Neural cell (in vitro differentiated cells): Measurements from ENCODE around the gene MAPK11. TPM values are rescaled to one million over a fixed set of nuclear protein-coding genes. Genes with fewer than 3 reads are reported as not detected.

ENCODE experiments used
- H2AFZ ChIP-seq: fragments of 200-600, 300-800 bp; sonication (generic), shearing (Covaris generic); 2 replicates; pipeline ENCODE4 v1.6.0; 2014; ENCODE audit warnings: low read depth, mild to moderate bottlenecking, antibody characterized with exemption, low read length, moderate library complexity
- H3F3A ChIP-seq: fragments of 200-600 bp; shearing (Covaris generic); 2 replicates; pipeline ENCODE4 v1.6.1; 2016; ENCODE audit warnings: mild to moderate bottlenecking, moderate library complexity, mixed read lengths, antibody characterized with exemption, low read length; ENCODE audit not compliant: insufficient read depth, poor library complexity, severe bottlenecking
- H3K27ac ChIP-seq: fragments of 200-600, 300-800 bp; sonication (generic), shearing (Covaris generic); 2 replicates; pipeline ENCODE4 v1.5.1; 2014; ENCODE audit warnings: mild to moderate bottlenecking, low read length, moderate library complexity
- H3K27me3 ChIP-seq: fragments of 300-800, 200-600 bp; sonication (generic), shearing (Covaris generic); 2 replicates; pipeline ENCODE4 v1.6.0; 2014; ENCODE audit warnings: mild to moderate bottlenecking, low read depth, low read length, moderate library complexity; ENCODE audit not compliant: insufficient read depth
- H3K36me3 ChIP-seq: fragments of 300-800, 200-600 bp; sonication (generic), shearing (Covaris generic); 2 replicates; pipeline ENCODE4 v1.5.1; 2014; ENCODE audit warnings: mild to moderate bottlenecking, antibody characterized with exemption, low read length, moderate library complexity; ENCODE audit not compliant: insufficient read depth
- H3K4me2 ChIP-seq: fragments of 300-800, 200-600 bp; sonication (generic), shearing (Covaris generic); 2 replicates; pipeline ENCODE4 v1.6.0; 2014; ENCODE audit warnings: mild to moderate bottlenecking, low read length
- H3K4me3 ChIP-seq: fragments of 300-800, 200-600 bp; sonication (generic), shearing (Covaris generic); 2 replicates; pipeline ENCODE4 v1.5.1; 2014; ENCODE audit warnings: mild to moderate bottlenecking, low read length, moderate library complexity
- H3K79me2 ChIP-seq: fragments of 200-600 bp; shearing (Covaris generic); replicated peaks from 2 replicates; pipeline ENCODE4 v1.6.0; 2014; ENCODE audit warnings: mild to moderate bottlenecking, low read length, moderate library complexity; ENCODE audit not compliant: insufficient read depth
- H3K9ac ChIP-seq: fragments of 300-800, 200-600 bp; sonication (generic), shearing (Covaris generic); 2 replicates; pipeline ENCODE4 v1.6.1; 2016; ENCODE audit warnings: mild to moderate bottlenecking, low read length, mixed read lengths
- H3K9me2 ChIP-seq: fragments of 200-600 bp; shearing (Covaris generic); 2 replicates; pipeline ENCODE4 v1.6.1; 2016; ENCODE audit warnings: mild to moderate bottlenecking, low read length, mixed read lengths; ENCODE audit not compliant: insufficient read depth
- H3K9me3 ChIP-seq: fragments of 200-600, 300-800 bp; sonication (generic), shearing (Covaris generic); 2 replicates; pipeline ENCODE4 v1.6.1; 2016; ENCODE audit warnings: mild to moderate bottlenecking, mixed run types, low read length, moderate library complexity, mixed read lengths
- H4K20me1 ChIP-seq: fragments of 200-600 bp; shearing (Covaris generic); 2 replicates; pipeline ENCODE4 v1.6.1; 2016; ENCODE audit warnings: mild to moderate bottlenecking, mixed run types; ENCODE audit not compliant: insufficient read depth
- CTCF ChIP-seq: fragments of 450-650 bp; IDR thresholded peaks from 2 replicates; pipeline ENCODE4 v1.5.1; 2014; ENCODE audit warnings: antibody characterized with exemption, mild to moderate bottlenecking, moderate library complexity; ENCODE audit not compliant: poor library complexity, severe bottlenecking
- EP300 ChIP-seq: fragments of 450-650 bp; conservative IDR thresholded peaks from 2 replicates; pipeline ENCODE4 v1.6.1; 2014; ENCODE audit warnings: antibody characterized with exemption, mild to moderate bottlenecking, moderate library complexity; ENCODE audit not compliant: poor library complexity, severe bottlenecking
- EZH2 ChIP-seq: fragments of 200-600, 300-800 bp; shearing (Covaris generic), sonication (generic); IDR thresholded peaks from 2 replicates; pipeline ENCODE4 v1.6.1; 2014; ENCODE audit warnings: antibody characterized with exemption, low read length, borderline replicate concordance, mild to moderate bottlenecking; ENCODE audit not compliant: insufficient read depth, poor library complexity, severe bottlenecking
- MXI1 ChIP-seq: fragments of 450-650 bp; conservative IDR thresholded peaks from 2 replicates; pipeline ENCODE4 v1.6.1; 2014; ENCODE audit warnings: antibody characterized with exemption, mild to moderate bottlenecking; ENCODE audit not compliant: poor library complexity, severe bottlenecking
- POLR2AphosphoS5 ChIP-seq: IDR thresholded peaks from 2 replicates; pipeline ENCODE4 v1.6.1; 2012
- RAD21 ChIP-seq: fragments of 450-650 bp; conservative IDR thresholded peaks from 2 replicates; pipeline ENCODE4 v1.6.1; 2014; ENCODE audit warnings: antibody characterized with exemption, mild to moderate bottlenecking, moderate library complexity
- REST ChIP-seq: IDR thresholded peaks from 2 replicates; pipeline ENCODE4 v1.6.1; 2012; ENCODE audit warnings: borderline replicate concordance
- SMC3 ChIP-seq: fragments of 450-650 bp; conservative IDR thresholded peaks from 2 replicates; pipeline ENCODE4 v1.6.1; 2014; ENCODE audit warnings: antibody characterized with exemption, mild to moderate bottlenecking, moderate library complexity; ENCODE audit not compliant: poor library complexity
- TAF1 ChIP-seq: IDR thresholded peaks from 2 replicates; pipeline ENCODE4 v1.6.1; 2012; ENCODE audit warnings: low read depth
- polyA plus RNA-seq: library from polyadenylated mRNA; depleted of rRNA; stranded (reverse); fragments of >200 nt; gene quantifications from 2 replicates; pipeline ENCODE4 v1.2.3, GENCODE V29; 2014

MAPK11 gene
- polyA plus RNA-seq, 1 donor from 2014 or later, result 36.3 TPM

GRCh38 chr22:50289151-50289941 lies 19.2 kb upstream of the MAPK11 start:
- no peak overlapping the region for H3K9ac ChIP-seq

GRCh38 chr22:50287731-50288130 lies 17.6 kb upstream of the MAPK11 start:
- Histone ChIP-seq H4K20me1 (peaks cover 3% of the 10 kb centered on the region), H3K4me2 (no peak overlapping the region), H3K9ac (no peak overlapping the region), H3K79me2 (peaks cover 10% of the 10 kb centered on the region), H3K9me2 (no peaks in the 10 kb centered on the region), H3K9me3 (no peaks in the 10 kb centered on the region), H3K4me3 (no peak overlapping the region), H3K27me3 (no peaks in the 10 kb centered on the region), H3K36me3 (no peaks in the 10 kb centered on the region), H2AFZ (no peak overlapping the region), H3F3A (no peaks in the 10 kb centered on the region), H3K27ac (no peak overlapping the region)
- TF ChIP-seq CTCF, result no peak
- no peak for TF ChIP-seq REST
- no peak for TF ChIP-seq EZH2
- no peak for TF ChIP-seq MXI1
- no peak for TF ChIP-seq TAF1
- no peak for TF ChIP-seq POLR2AphosphoS5

More at GRCh38 chr22:50289151-50289941, 19.2 kb upstream of the MAPK11 start:
- H3F3A ChIP-seq, result no peaks in the 10 kb centered on the region
- no peaks in the 10 kb centered on the region for H3K9me2 ChIP-seq
- H4K20me1 ChIP-seq, result peaks cover 9% of the 10 kb centered on the region
- no peak overlapping the region for H3K4me3 ChIP-seq
- H3K27me3 ChIP-seq, result no peaks in the 10 kb centered on the region
- H3K27ac ChIP-seq, result no peak overlapping the region
- no peak overlapping the region for H2AFZ ChIP-seq
- H3K4me2 ChIP-seq, result no peak overlapping the region
- no peaks in the 10 kb centered on the region for H3K9me3 ChIP-seq
- peaks cover 13% of the 10 kb centered on the region for H3K79me2 ChIP-seq
- TF ChIP-seq EP300 (no peak), RAD21 (no peak), REST (no peak), SMC3 (no peak), CTCF (no peak)
- H3K36me3 ChIP-seq, result no peaks in the 10 kb centered on the region
